NCI-H524 (cell line): ENCODE data around the gene CDYL.

Experiments
- DNase-seq, 2 experiments: peaks; one replicate each; lab custom pipeline; 2025; lab: John Stamatoyannopoulos, UW

CDYL gene

GRCh38 chr6:4776131-4776492 lies at the start of gene CDYL:
CDYL (plus strand) TSS chr6:4776404; CDS start chr6:4776784, 380 bp downstream.
- DNase-seq: peak; percentile 65 to 86

- no peak for DNase-seq
Measured at GRCh38 chr6:4726645-4727044, 49.6 kb upstream of the CDYL start.

GRCh38 chr6:4727217-4727616 lies 49.0 kb upstream of the CDYL start:
- no peak for DNase-seq

- peak in 1 of 2 experiments; percentile 19 for DNase-seq
Measured at GRCh38 chr6:4727671-4728435, 48.4 kb upstream of the CDYL start.

GRCh38 chr6:4728436-4728769 lies 47.8 kb upstream of the CDYL start:
- no peak for DNase-seq

GRCh38 chr6:4728926-4729325 lies 47.3 kb upstream of the CDYL start:
- no peak for DNase-seq

- no peak for DNase-seq
Measured at GRCh38 chr6:4731996-4732395, 44.2 kb upstream of the CDYL start.

- peak in 1 of 2 experiments; percentile 43 for DNase-seq
Measured at GRCh38 chr6:4732691-4733315, 43.4 kb upstream of the CDYL start.

GRCh38 chr6:4736371-4736873 lies 39.8 kb upstream of the CDYL start:
- no peak for DNase-seq

GRCh38 chr6:4740032-4740431 lies 36.2 kb upstream of the CDYL start:
- no peak for DNase-seq

GRCh38 chr6:4743062-4743461 lies 33.1 kb upstream of the CDYL start:
- DNase-seq: no peak

- DNase-seq: no peak
Measured at GRCh38 chr6:4743926-4744325, 32.3 kb upstream of the CDYL start.

- DNase-seq: no peak
Measured at GRCh38 chr6:4747588-4747987, 28.6 kb upstream of the CDYL start.

GRCh38 chr6:4751823-4752464 lies 24.3 kb upstream of the CDYL start:
- DNase-seq: peak; percentile 21 to 52

GRCh38 chr6:4756247-4756646 lies 20.0 kb upstream of the CDYL start:
- no peak for DNase-seq

GRCh38 chr6:4759997-4760396 lies 16.2 kb upstream of the CDYL start:
- DNase-seq: no peak

- no peak for DNase-seq
Measured at GRCh38 chr6:4760773-4761172, 15.4 kb upstream of the CDYL start.

- no peak for DNase-seq
Measured at GRCh38 chr6:4762294-4762693, 13.9 kb upstream of the CDYL start.

- DNase-seq: no peak
Measured at GRCh38 chr6:4763921-4764320, 12.3 kb upstream of the CDYL start.

- DNase-seq: no peak
Measured at GRCh38 chr6:4768815-4769214, 7.4 kb upstream of the CDYL start.

- no peak for DNase-seq
Measured at GRCh38 chr6:4772750-4773149, 3.5 kb upstream of the CDYL start.

GRCh38 chr6:4773181-4773580 lies 3.0 kb upstream of the CDYL start:
- no peak for DNase-seq

GRCh38 chr6:4774296-4774695 lies 1.9 kb upstream of the CDYL start:
- no peak for DNase-seq
